Astrocyte (in vitro differentiated cells and primary cell): Measurements from ENCODE around the gene LMOD3.

Experiments used
- CTCF ChIP-seq: IDR thresholded peaks from 2 replicates; pipeline ENCODE4 v1.5.1; 2011; ENCODE audit warnings: low read depth, mild to moderate bottlenecking, inconsistent platforms, low read length, moderate library complexity; ENCODE audit not compliant: insufficient read depth
- EZH2 ChIP-seq: IDR thresholded peaks from 2 replicates; pipeline ENCODE4 v1.6.1; 2012; ENCODE audit warnings: mild to moderate bottlenecking, low read length, inconsistent platforms; ENCODE audit not compliant: insufficient read depth

- TF ChIP-seq EZH2 (no peak), CTCF (no peak)
Observed at GRCh38 chr3:69072928-69073327, 49.5 kb downstream of the LMOD3 start.
